Subcutaneous abdominal adipose tissue (tissue), 5 donors: Measurements from ENCODE around the gene VSNL1.

Experiments used
- H3K27ac ChIP-seq: one replicate; pipeline ENCODE4 v1.7.0; 2013; ENCODE audit warnings: low read depth, mild to moderate bottlenecking, inconsistent platforms, low read length, moderate library complexity
- H3K27me3 ChIP-seq, 5 donors: one replicate each; pipeline ENCODE4 v1.7.0; 2013; ENCODE audit warnings: low read length in 5 of 5, inconsistent platforms in 1 of 5; ENCODE audit not compliant: control insufficient read depth in 5 of 5, insufficient read depth in 4 of 5
- H3K36me3 ChIP-seq, 5 donors: one replicate each; pipeline ENCODE4 v1.7.0; 2013; ENCODE audit warnings: low read length in 5 of 5; ENCODE audit not compliant: control insufficient read depth in 5 of 5, insufficient read depth in 5 of 5
- H3K4me1 ChIP-seq, 5 donors: one replicate each; pipeline ENCODE4 v1.7.0; 2013; ENCODE audit warnings: low read length in 5 of 5, mild to moderate bottlenecking in 3 of 5, moderate library complexity in 1 of 5; ENCODE audit not compliant: control insufficient read depth in 5 of 5, insufficient read depth in 5 of 5
- H3K4me3 ChIP-seq, 5 donors: one replicate each; pipeline ENCODE4 v1.7.0; 2013; ENCODE audit warnings: low read length in 5 of 5, low read depth in 1 of 5
- H3K9ac ChIP-seq, 5 donors: one replicate each; pipeline ENCODE4 v1.7.0; 2013; ENCODE audit warnings: low read length in 5 of 5, mild to moderate bottlenecking in 4 of 5, moderate library complexity in 3 of 5
- H3K9me3 ChIP-seq, 5 donors: one replicate each; pipeline ENCODE4 v1.7.0; 2013; ENCODE audit warnings: low read length in 5 of 5; ENCODE audit not compliant: control insufficient read depth in 5 of 5
- donor health status: healthy.
- donor health status: healthy.
- donor health status: healthy.
- donor health status: healthy.
- donor health status: healthy.

Gene VSNL1

GRCh38 chr2:17652681-17653394, 112.3 kb downstream of the VSNL1 start:
- Histone ChIP-seq H3K9me3 (no peaks in the 10 kb centered on the region), H3K9ac (no peak overlapping the region), H3K27ac (no peak overlapping the region), H3K4me3 (no peak overlapping the region), H3K27me3 (no peaks in the 10 kb centered on the region), H3K4me1 (no peaks in the 10 kb centered on the region), H3K36me3 (peaks cover 0 to 2% (median 0%) of the 10 kb centered on the region in 5 donors)

GRCh38 chr2:17657759-17658158, 117.3 kb downstream of the VSNL1 start:
- Histone ChIP-seq H3K9ac (no peak overlapping the region), H3K9me3 (no peaks in the 10 kb centered on the region), H3K4me1 (no peaks in the 10 kb centered on the region), H3K27me3 (no peaks in the 10 kb centered on the region), H3K36me3 (peaks cover 4 to 12% (median 7%) of the 10 kb centered on the region in 5 donors), H3K27ac (no peak overlapping the region), H3K4me3 (no peak overlapping the region)

GRCh38 chr2:17658251-17658843, 117.9 kb downstream of the VSNL1 start:
- no peak overlapping the region for H3K4me3 ChIP-seq
- no peak overlapping the region for H3K27ac ChIP-seq
- no peak overlapping the region for H3K9ac ChIP-seq
- H3K27me3 ChIP-seq, result no peaks in the 10 kb centered on the region
- no peaks in the 10 kb centered on the region for H3K9me3 ChIP-seq
- H3K36me3 ChIP-seq, result peaks cover 4 to 12% (median 7%) of the 10 kb centered on the region in 5 donors
- H3K4me1 ChIP-seq, result no peaks in the 10 kb centered on the region

GRCh38 chr2:17660219-17660618, 119.7 kb downstream of the VSNL1 start:
- Histone ChIP-seq H3K27ac (no peak overlapping the region), H3K9me3 (no peaks in the 10 kb centered on the region), H3K4me1 (no peaks in the 10 kb centered on the region), H3K4me3 (no peak overlapping the region), H3K36me3 (peaks cover 6 to 18% (median 13%) of the 10 kb centered on the region in 5 donors), H3K9ac (no peak overlapping the region), H3K27me3 (no peaks in the 10 kb centered on the region)

- Histone ChIP-seq H3K36me3 (peaks cover 15 to 21% (median 18%) of the 10 kb centered on the region in 5 donors), H3K4me3 (no peak overlapping the region), H3K9ac (no peak overlapping the region), H3K4me1 (no peaks in the 10 kb centered on the region), H3K9me3 (no peaks in the 10 kb centered on the region), H3K27ac (no peak overlapping the region), H3K27me3 (no peaks in the 10 kb centered on the region)
These were observed 121.0 kb downstream of the VSNL1 start for GRCh38 chr2:17661460-17661859.

GRCh38 chr2:17662723-17663122, 122.2 kb downstream of the VSNL1 start:
- no peak overlapping the region for H3K4me3 ChIP-seq

GRCh38 chr2:17664534-17664933, 124.0 kb downstream of the VSNL1 start:
- Histone ChIP-seq H3K27ac (no peak overlapping the region), H3K4me3 (no peak overlapping the region), H3K36me3 (peaks cover 20 to 38% (median 29%) of the 10 kb centered on the region in 5 donors), H3K9me3 (no peaks in the 10 kb centered on the region), H3K27me3 (no peaks in the 10 kb centered on the region), H3K9ac (no peak overlapping the region), H3K4me1 (no peaks in the 10 kb centered on the region)

More at GRCh38 chr2:17662723-17663122, 122.2 kb downstream of the VSNL1 start:
- H3K9me3 ChIP-seq, result no peaks in the 10 kb centered on the region
- H3K4me1 ChIP-seq, result no peaks in the 10 kb centered on the region
- H3K27me3 ChIP-seq, result no peaks in the 10 kb centered on the region
- H3K9ac ChIP-seq, result no peak overlapping the region
- H3K36me3 ChIP-seq, result peaks cover 15 to 26% (median 18%) of the 10 kb centered on the region in 5 donors
- no peak overlapping the region for H3K27ac ChIP-seq

- no peak overlapping the region for H3K27ac ChIP-seq
- H3K9me3 ChIP-seq, result no peaks in the 10 kb centered on the region
- H3K4me3 ChIP-seq, result no peak overlapping the region
- H3K9ac ChIP-seq, result no peak overlapping the region
- no peaks in the 10 kb centered on the region for H3K27me3 ChIP-seq
- H3K4me1 ChIP-seq, result no peaks in the 10 kb centered on the region
- peaks cover 21 to 35% (median 29%) of the 10 kb centered on the region in 5 donors for H3K36me3 ChIP-seq
These were observed 127.4 kb downstream of the VSNL1 start for GRCh38 chr2:17667898-17668297.

GRCh38 chr2:17672583-17673317, 132.3 kb downstream of the VSNL1 start:
- Histone ChIP-seq H3K4me1 (no peaks in the 10 kb centered on the region), H3K4me3 (no peak overlapping the region), H3K27ac (no peak overlapping the region), H3K9ac (no peak overlapping the region), H3K9me3 (no peaks in the 10 kb centered on the region), H3K27me3 (no peaks in the 10 kb centered on the region), H3K36me3 (peaks cover 19 to 28% (median 22%) of the 10 kb centered on the region in 5 donors)

- H3K9ac ChIP-seq, result no peak overlapping the region
- no peaks in the 10 kb centered on the region for H3K9me3 ChIP-seq
- H3K4me1 ChIP-seq, result no peaks in the 10 kb centered on the region
- no peaks in the 10 kb centered on the region for H3K27me3 ChIP-seq
- no peak overlapping the region for H3K27ac ChIP-seq
- H3K4me3 ChIP-seq, result no peak overlapping the region
- peaks cover 6 to 19% (median 14%) of the 10 kb centered on the region in 5 donors for H3K36me3 ChIP-seq
These were observed 134.3 kb downstream of the VSNL1 start for GRCh38 chr2:17674817-17675216.
